Epithelial cell of proximal tubule (primary cell): ENCODE results near the gene NBEA. TPM values are rescaled to one million over a fixed set of nuclear protein-coding genes. Genes with fewer than 3 reads are reported as not detected.

Experiments
- DNase-seq: peaks from one replicate; pipeline ENCODE4 v3.0.0-alpha.2; 2011; ENCODE audit warnings: low read depth
- H3K4me3 ChIP-seq: 2 replicates; pipeline ENCODE4 v1.5.1; 2011; ENCODE audit warnings: low read depth, mild to moderate bottlenecking, low read length
- CTCF ChIP-seq: conservative IDR thresholded peaks from 2 replicates; pipeline ENCODE4 v1.5.1; 2012; ENCODE audit warnings: low read depth, mild to moderate bottlenecking, low read length
- total RNA-seq: library from RNA; depleted of rRNA; stranded (reverse); fragments of >200 nt; gene quantifications from 2 replicates; pipeline ENCODE4 v1.2.3, GENCODE V29; 2015

NBEA gene
- total RNA-seq, 1 donor from 2014 or later: 2.7 TPM

- no peak for DNase-seq
- no peak for TF ChIP-seq CTCF
- no peak overlapping the region for H3K4me3 ChIP-seq
Observed at GRCh38 chr13:35552172-35552844, 610.2 kb downstream of the NBEA start.

DNA sequence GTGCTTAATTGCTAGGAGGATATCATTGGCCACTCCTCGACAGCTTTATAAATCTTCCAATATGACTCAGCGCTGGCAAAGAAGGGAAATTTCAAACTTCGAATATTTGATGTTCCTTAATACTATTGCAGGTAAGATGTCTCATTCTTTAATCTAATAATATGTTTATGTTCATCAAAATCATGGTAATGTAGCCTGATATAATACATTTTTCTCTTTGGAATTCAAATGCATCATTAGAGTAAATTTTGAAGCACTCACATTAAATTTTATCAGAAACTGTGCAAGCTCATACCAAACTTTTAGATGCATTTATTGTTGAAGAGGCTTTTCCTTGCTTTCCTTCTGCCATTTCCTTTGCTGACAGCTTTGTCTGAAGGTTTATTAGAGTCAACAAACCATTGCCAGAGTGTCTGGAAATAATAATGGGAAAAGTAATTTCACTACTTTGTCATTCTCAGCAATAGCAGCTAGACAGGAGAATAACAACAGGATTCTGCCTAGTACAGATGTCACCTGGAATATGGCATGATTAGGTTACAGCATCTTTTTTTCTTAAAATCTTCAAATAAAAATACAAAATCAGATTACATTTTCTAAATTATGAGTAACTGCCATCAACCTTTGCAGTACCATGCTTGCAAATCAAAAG is 613.0 kb downstream of the NBEA start:
- DNase-seq: no peak
- no peak overlapping the region for H3K4me3 ChIP-seq
- no peak for TF ChIP-seq CTCF

GRCh38 chr13:35557475-35557874 is 615.4 kb downstream of the NBEA start:
- no peak for TF ChIP-seq CTCF
- no peak overlapping the region for H3K4me3 ChIP-seq
- no peak for DNase-seq

GRCh38 chr13:35561540-35561939 is 619.5 kb downstream of the NBEA start:
- H3K4me3 ChIP-seq: no peak overlapping the region
- no peak for DNase-seq
- no peak for TF ChIP-seq CTCF

GRCh38 chr13:35565273-35565672 is 623.2 kb downstream of the NBEA start:
- no peak for TF ChIP-seq CTCF
- DNase-seq: no peak
- H3K4me3 ChIP-seq: no peak overlapping the region

GRCh38 chr13:35566340-35566739 is 624.3 kb downstream of the NBEA start:
- H3K4me3 ChIP-seq: no peak overlapping the region
- TF ChIP-seq CTCF: no peak
- no peak for DNase-seq

DNA sequence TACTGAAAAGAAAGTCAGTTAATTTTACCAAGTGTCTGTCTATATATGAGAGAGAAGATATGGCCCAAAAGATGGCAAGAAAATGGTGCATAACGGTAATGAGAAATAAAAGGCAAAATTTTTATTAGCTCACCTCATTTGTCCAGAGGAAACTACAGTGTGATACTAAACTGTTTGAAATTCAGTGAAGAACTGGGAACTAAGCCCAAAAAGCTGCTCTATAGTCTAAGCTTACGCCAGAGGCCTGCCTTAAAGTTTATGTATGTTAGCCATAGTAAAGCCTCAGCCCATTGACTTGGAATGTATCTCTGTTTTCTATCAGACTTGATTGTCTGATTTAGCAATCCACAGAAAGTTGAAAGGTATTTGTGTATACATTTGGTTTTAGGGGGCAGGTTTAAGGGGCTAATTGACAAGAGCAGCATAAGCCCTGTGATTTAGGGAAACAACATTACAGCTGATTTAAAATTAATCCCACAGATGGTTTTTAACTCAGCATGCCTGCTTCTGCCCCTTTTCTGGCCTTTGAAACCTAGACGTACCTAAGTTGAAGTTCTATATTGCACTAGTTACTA is 625.4 kb downstream of the NBEA start:
- no peak for TF ChIP-seq CTCF
- no peak for DNase-seq
- no peak overlapping the region for H3K4me3 ChIP-seq
